Endothelial cell (in vitro differentiated cells): Measurements from ENCODE around the gene MRPL38. TPM values are rescaled to one million over a fixed set of nuclear protein-coding genes. Genes with fewer than 3 reads are reported as not detected.

Source experiments
- DNase-seq: peaks from one replicate; pipeline ENCODE4 v3.0.0; 2021; ENCODE audit warnings: low spot score
- H3K27ac Mint-ChIP-seq: one replicate; pipeline ENCODE4 v1.8.0; 2021; ENCODE audit warnings: mixed read lengths, inconsistent platforms; ENCODE audit not compliant: unreplicated experiment
- H3K27me3 Mint-ChIP-seq: one replicate; pipeline ENCODE4 v1.8.0; 2021; ENCODE audit warnings: mild to moderate bottlenecking, moderate library complexity, mixed read lengths, inconsistent platforms; ENCODE audit not compliant: unreplicated experiment
- H3K36me3 Mint-ChIP-seq: one replicate; pipeline ENCODE4 v1.8.0; 2021; ENCODE audit warnings: mild to moderate bottlenecking, low read depth, mixed read lengths, inconsistent platforms; ENCODE audit not compliant: unreplicated experiment
- H3K4me1 Mint-ChIP-seq: one replicate; pipeline ENCODE4 v1.8.0; 2021; ENCODE audit warnings: mild to moderate bottlenecking, mixed read lengths, inconsistent platforms; ENCODE audit not compliant: unreplicated experiment
- H3K4me3 Mint-ChIP-seq: one replicate; pipeline ENCODE4 v1.8.0; 2021; ENCODE audit warnings: mild to moderate bottlenecking, mixed read lengths, inconsistent platforms; ENCODE audit not compliant: unreplicated experiment
- H3K9me3 Mint-ChIP-seq: one replicate; pipeline ENCODE4 v1.8.0; 2021; ENCODE audit warnings: mixed read lengths, inconsistent platforms; ENCODE audit not compliant: unreplicated experiment
- total RNA-seq: library from RNA; stranded (reverse); fragmentation: NEBNext Ultra II Directional; extraction: Animal tissue kit (Norgen Biotek cat#: 25700); gene quantifications from one replicate; pipeline ENCODE4 v1.2.1, GENCODE V29; 2021; ENCODE audit not compliant: unreplicated experiment
- TF ChIP-seq, protein P1 (sequence below): fragments of 200-600 bp; sonication (generic); IDR thresholded peaks from one replicate; pipeline ENCODE4 v1.5.0; 2021; ENCODE audit warnings: antibody characterized with exemption; ENCODE audit not compliant: unreplicated experiment

The MRPL38 gene
- total RNA-seq, 1 donor from 2014 or later, result 78.2 TPM

GRCh38 chr17:75899767-75900468 lies 4.8 kb downstream of the MRPL38 start:
- peaks cover 20% of the 10 kb centered on the region for H3K4me1 Mint-ChIP-seq
- peak overlapping the region; percentile 37 for H3K4me3 Mint-ChIP-seq
- TF ChIP-seq, protein P1, sequence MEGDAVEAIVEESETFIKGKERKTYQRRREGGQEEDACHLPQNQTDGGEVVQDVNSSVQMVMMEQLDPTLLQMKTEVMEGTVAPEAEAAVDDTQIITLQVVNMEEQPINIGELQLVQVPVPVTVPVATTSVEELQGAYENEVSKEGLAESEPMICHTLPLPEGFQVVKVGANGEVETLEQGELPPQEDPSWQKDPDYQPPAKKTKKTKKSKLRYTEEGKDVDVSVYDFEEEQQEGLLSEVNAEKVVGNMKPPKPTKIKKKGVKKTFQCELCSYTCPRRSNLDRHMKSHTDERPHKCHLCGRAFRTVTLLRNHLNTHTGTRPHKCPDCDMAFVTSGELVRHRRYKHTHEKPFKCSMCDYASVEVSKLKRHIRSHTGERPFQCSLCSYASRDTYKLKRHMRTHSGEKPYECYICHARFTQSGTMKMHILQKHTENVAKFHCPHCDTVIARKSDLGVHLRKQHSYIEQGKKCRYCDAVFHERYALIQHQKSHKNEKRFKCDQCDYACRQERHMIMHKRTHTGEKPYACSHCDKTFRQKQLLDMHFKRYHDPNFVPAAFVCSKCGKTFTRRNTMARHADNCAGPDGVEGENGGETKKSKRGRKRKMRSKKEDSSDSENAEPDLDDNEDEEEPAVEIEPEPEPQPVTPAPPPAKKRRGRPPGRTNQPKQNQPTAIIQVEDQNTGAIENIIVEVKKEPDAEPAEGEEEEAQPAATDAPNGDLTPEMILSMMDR, result no peak
- no peaks in the 10 kb centered on the region for H3K9me3 Mint-ChIP-seq
- H3K36me3 Mint-ChIP-seq, result peaks cover 5% of the 10 kb centered on the region
- H3K27me3 Mint-ChIP-seq, result peaks cover 10% of the 10 kb centered on the region
- no peak for DNase-seq
- H3K27ac Mint-ChIP-seq, result no peak overlapping the region

- H3K27me3 Mint-ChIP-seq, result peaks cover 11% of the 10 kb centered on the region
- no peak for DNase-seq
- H3K4me3 Mint-ChIP-seq, result no peak overlapping the region
- no peak overlapping the region for H3K27ac Mint-ChIP-seq
- TF ChIP-seq, protein P1, result no peak
- H3K36me3 Mint-ChIP-seq, result peaks cover 5% of the 10 kb centered on the region
- H3K9me3 Mint-ChIP-seq, result no peaks in the 10 kb centered on the region
- peaks cover 21% of the 10 kb centered on the region for H3K4me1 Mint-ChIP-seq
Measured at GRCh38 chr17:75899353-75899752, 5.3 kb downstream of the MRPL38 start.

DNA sequence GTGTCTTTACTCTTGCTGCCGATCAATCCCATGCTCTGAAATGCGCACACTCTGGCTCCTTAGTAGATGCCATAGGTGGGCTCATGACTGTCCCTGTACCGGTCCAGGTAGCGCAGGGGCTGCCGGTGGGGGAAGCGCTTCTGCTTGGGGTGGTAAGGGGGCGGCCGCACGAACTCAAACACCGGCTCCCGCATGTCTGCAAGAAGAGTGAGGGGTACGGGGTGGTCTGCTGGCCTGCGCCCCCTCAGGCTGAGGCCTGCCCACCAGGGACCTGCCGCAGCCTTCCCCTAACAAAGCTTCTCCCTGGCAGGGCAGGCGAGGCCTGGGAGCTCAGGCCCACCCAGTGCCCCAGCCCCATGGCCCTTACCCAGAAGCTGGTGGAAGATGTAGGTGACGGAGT lies 5.9 kb downstream of the MRPL38 start:
- Mint-ChIP-seq H3K27me3 (peaks cover 15% of the 10 kb centered on the region), H3K4me3 (no peak overlapping the region), H3K9me3 (no peaks in the 10 kb centered on the region), H3K4me1 (peaks cover 22% of the 10 kb centered on the region), H3K27ac (no peak overlapping the region), H3K36me3 (peaks cover 10% of the 10 kb centered on the region)
- no peak for DNase-seq
- TF ChIP-seq, protein P1, result no peak

- H3K36me3 Mint-ChIP-seq, result peaks cover 12% of the 10 kb centered on the region
- TF ChIP-seq, protein P1, result no peak
- H3K9me3 Mint-ChIP-seq, result no peaks in the 10 kb centered on the region
- no peak for DNase-seq
- H3K27ac Mint-ChIP-seq, result no peak overlapping the region
- H3K4me3 Mint-ChIP-seq, result peak overlapping the region; percentile 89
- peaks cover 22% of the 10 kb centered on the region for H3K4me1 Mint-ChIP-seq
- peaks cover 17% of the 10 kb centered on the region for H3K27me3 Mint-ChIP-seq
Measured at GRCh38 chr17:75898065-75898464, 6.6 kb downstream of the MRPL38 start.
